Astrocyte of the spinal cord (primary cell): ENCODE measurements around the gene KRT9.
"Not testable (repeated sequence)": the region's sequence is repeated elsewhere in the genome, so short reads cannot be mapped to it uniquely, and the experiment has no call there.

Experiments
- DNase-seq: peaks from one replicate; pipeline ENCODE4 v3.0.0; 2011; ENCODE audit warnings: low read depth, low spot score
- H3K4me3 ChIP-seq: 2 replicates; pipeline ENCODE4 v1.5.1; 2011; ENCODE audit warnings: low read depth, mild to moderate bottlenecking, low read length, moderate library complexity
- in situ Hi-C: cut with HindIII; loops from 2 replicates; pipeline ENCODE4 v1.10.0; 2017; ENCODE audit warnings: low sequenced_read_pairs
- TF ChIP-seq, protein P1 (sequence below): IDR thresholded peaks from 2 replicates; pipeline ENCODE4 v1.5.1; 2012; ENCODE audit warnings: low read depth, mild to moderate bottlenecking, low read length, inconsistent platforms

The KRT9 gene

DNA sequence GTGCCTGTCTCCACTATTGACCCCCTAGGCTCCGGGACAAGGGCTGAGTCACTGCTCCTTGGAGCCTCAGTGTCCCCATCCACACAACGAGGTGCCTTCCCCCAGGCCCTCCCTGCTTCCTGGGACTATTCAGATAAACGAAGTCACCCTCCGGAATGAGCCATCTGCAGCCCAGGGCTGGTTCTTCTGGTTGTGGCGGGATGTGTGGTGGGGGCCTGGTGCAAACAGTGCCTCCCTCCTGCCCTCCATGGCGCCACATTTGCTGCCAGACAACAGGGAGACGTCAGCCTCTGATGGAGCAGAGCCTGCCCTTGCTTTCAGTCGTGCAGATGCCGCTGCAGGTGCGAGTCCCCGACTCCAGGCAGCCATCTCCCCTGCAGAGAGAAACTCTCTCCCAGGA is 45.8 kb upstream of the KRT9 start:
- in situ Hi-C loops: no loop called here
- TF ChIP-seq, protein P1, sequence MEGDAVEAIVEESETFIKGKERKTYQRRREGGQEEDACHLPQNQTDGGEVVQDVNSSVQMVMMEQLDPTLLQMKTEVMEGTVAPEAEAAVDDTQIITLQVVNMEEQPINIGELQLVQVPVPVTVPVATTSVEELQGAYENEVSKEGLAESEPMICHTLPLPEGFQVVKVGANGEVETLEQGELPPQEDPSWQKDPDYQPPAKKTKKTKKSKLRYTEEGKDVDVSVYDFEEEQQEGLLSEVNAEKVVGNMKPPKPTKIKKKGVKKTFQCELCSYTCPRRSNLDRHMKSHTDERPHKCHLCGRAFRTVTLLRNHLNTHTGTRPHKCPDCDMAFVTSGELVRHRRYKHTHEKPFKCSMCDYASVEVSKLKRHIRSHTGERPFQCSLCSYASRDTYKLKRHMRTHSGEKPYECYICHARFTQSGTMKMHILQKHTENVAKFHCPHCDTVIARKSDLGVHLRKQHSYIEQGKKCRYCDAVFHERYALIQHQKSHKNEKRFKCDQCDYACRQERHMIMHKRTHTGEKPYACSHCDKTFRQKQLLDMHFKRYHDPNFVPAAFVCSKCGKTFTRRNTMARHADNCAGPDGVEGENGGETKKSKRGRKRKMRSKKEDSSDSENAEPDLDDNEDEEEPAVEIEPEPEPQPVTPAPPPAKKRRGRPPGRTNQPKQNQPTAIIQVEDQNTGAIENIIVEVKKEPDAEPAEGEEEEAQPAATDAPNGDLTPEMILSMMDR: no peak
- DNase-seq: no peak
- no peak overlapping the region for H3K4me3 ChIP-seq

DNA sequence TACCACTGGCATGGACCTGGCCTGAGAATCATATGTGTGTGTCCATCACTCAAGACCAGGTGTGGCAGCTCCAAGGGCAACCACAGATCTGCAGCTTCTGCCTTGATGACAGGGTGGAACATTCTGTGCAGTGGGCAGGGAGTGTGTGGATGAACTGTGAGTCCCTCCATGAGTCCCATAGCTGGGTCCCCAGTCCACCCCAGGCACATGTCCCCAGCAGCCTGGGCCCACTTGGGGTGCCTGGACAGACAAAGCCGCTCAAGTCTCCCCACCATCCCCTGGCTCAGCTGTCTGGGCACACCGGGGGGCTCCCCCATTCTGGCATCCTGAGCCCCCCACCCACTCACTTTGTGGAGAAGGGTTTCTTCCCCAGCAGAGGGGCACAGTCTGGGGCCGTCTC is 45.3 kb upstream of the KRT9 start:
- in situ Hi-C loops: no loop called here
- TF ChIP-seq, protein P1: no peak
- no peak for DNase-seq
- no peak overlapping the region for H3K4me3 ChIP-seq

DNA sequence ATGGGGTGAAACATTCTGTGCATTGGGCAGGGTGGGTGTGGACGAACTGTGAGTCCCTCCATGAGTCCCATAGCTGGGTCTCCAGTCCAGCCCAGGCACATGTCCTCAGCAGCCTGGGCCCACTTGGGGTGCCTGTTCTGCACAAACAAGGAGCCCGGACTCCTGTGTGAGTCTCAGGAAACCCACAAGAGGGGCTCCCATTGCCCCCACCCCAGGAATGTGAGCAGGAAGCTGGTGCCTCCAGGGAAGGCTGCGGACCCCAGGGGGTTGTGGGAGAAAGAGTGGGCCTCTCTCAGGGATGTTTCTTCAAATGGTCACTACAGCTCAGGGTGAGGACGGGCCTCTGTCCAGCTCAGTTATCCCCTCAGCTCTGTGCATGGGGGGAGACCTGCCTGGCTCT is 44.6 kb upstream of the KRT9 start:
- H3K4me3 ChIP-seq, DNase-seq, in situ Hi-C loops: not testable (repeated sequence)

DNA sequence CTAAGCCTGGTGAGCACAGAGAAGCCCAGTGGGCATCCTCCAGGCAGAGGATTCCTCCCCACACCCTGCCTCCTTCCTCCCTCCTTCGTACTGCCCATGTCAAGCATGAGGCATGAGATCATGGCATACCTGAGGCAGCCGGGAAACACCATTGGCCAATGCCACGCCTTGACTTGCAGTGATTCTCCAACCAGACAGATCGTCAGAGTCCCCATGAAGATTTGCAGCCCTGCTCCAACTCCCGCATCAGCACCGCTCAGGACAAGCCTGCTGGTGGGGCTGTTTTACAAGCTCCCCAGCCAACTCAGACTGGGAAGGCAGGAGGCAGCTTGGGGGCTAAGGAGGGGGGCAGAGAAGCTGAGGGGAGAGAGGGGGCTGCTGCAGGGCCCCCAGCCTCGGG is 43.6 kb upstream of the KRT9 start:
- no peak for DNase-seq
- no peak overlapping the region for H3K4me3 ChIP-seq
- TF ChIP-seq, protein P1: no peak
- in situ Hi-C loops: no loop called here

DNA sequence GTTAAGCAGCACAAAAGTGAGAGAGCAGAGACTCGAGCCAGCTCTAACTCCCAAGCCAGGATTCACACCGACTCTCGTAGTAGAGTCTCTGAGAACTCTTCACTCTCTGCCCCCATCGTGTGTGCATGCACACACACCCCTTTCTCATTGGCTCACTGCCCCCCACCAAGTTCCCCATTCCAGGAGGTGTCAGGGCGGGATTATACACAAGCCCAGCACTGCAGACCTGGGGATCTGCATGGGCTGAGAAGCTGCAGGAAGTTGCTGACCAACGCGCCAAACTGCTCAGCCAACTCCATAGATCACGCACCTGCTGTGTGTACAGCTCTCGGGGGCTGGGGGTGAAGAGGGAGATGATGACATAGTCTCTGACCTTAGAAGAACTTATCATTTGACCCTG is 42.9 kb upstream of the KRT9 start:
- DNase-seq, in situ Hi-C loops, H3K4me3 ChIP-seq: not testable (repeated sequence)

DNA sequence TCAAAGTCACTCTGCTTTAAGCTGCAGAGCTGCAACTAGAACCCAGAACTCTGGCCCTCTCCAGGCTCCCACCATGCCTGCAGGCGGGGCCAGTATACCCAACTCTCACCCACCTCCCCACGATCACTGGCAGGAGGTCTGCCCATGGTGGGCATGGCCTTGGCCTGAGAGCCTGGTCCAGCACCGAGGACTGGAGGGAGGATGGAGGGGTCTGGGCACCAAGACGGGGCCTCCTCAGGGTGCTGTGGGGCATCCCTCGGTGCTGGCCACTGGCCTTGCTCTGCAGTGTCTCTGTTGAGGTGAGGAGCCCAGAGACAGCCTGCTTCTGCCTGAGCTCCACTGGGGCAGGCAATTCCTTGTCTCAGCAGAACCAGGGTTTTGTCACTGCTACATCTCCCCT is 42.2 kb upstream of the KRT9 start:
- TF ChIP-seq, protein P1: no peak
- DNase-seq: no peak

DNA sequence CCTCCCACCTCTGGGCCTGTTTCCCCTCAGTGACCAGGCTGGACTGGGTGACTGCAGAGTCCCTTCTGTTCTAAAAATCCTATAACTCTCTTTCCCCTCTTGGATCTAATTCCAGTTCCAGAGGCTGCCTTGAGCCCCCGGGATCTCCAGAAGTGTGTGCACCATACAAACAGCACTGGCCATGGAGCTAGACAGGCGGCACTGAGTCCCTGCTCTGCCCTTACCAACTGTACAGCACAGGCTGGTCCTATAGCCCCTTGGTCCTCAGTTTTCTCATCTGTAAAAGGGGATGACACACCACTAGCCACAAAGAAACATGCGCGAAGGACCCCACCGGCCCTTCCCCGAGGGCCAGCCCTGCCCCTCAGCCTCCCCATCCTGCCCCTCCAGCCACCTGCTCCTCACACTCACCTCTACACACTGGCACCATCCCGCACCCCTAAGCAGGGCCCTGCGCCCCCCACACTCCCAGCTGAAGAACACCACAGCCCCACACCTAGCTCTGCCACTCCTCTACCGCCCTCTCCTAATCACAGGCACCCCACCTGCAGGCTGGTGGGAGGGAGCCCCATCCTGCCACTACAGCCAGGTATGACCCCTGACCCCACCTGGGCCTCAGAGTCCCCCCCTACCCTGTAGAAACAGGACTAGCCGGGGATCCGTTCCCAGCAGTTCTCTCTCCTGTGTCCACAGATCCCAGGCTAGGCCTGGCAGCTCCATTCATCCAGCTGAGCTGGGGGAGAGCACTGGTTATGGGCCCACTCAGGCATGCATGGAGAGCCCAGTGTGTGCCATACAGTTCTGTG is 41.6 kb upstream of the KRT9 start:
- DNase-seq: no peak
- no peak overlapping the region for H3K4me3 ChIP-seq
- in situ Hi-C loops: no loop called here
- TF ChIP-seq, protein P1: no peak

More for the DNA sequence above, 42.2 kb upstream of the KRT9 start:
- no peak overlapping the region for H3K4me3 ChIP-seq
- in situ Hi-C loops: no loop called here

DNA sequence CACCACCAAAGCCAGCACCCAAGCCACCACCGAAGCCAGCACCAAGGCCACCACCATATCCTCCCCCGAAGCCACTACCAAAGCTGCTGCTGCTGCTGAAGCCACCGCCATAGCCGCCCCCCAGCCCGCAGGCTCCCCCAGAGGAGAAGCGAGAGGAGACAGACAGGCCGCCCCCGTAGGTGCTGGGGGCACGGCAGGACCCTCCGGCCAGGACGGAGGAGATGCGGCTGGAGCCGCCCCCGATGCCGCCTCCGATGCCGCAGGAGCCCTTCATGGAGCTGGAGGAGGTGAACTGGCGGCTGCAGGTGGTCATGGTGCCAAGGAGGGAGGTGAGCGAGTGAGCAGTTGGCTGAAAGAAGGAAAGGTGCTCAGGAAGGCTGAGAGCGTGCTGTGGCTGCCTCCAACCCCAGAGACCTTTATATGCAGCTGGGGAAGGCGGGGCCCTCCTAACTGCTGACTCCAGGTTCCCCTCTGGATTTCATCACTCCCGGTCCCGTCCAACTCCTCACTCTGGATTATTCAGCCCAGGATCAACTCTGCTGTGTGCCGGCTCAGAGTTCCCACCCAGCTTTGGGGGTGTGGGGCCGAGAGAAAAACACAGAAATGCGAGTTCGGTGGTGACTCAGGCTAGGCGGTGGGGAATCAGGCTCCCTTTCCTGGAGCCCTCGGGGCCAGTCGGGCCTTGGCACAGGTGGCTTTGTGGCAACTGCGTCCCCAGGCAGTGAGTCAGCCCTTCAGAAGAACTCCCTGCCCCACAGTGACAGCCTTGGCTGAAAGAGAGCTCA is 40.7 kb upstream of the KRT9 start, which contains the start of gene KRT16:
TSS of gene KRT16 (minus strand) at position 392 of the 785 bp plus-strand sequence. CDS start at position 313, 79 bp downstream.
- H3K4me3 ChIP-seq, in situ Hi-C loops, DNase-seq: not testable (repeated sequence)
